GM15510 (cell line): Measurements from ENCODE around the gene FOXA3.

Source experiments
- POLR2A ChIP-seq: IDR thresholded peaks from 3 replicates; pipeline ENCODE4 v1.6.1; 2011; ENCODE audit warnings: borderline replicate concordance; ENCODE audit not compliant: insufficient read length; ENCODE audit errors: extremely low read depth

Gene FOXA3

GRCh38 chr19:45879055-45879454 is 14.9 kb downstream of the FOXA3 start:
- TF ChIP-seq POLR2A = no peak

GRCh38 chr19:45879971-45880370 is 15.8 kb downstream of the FOXA3 start:
- no peak for TF ChIP-seq POLR2A

DNA sequence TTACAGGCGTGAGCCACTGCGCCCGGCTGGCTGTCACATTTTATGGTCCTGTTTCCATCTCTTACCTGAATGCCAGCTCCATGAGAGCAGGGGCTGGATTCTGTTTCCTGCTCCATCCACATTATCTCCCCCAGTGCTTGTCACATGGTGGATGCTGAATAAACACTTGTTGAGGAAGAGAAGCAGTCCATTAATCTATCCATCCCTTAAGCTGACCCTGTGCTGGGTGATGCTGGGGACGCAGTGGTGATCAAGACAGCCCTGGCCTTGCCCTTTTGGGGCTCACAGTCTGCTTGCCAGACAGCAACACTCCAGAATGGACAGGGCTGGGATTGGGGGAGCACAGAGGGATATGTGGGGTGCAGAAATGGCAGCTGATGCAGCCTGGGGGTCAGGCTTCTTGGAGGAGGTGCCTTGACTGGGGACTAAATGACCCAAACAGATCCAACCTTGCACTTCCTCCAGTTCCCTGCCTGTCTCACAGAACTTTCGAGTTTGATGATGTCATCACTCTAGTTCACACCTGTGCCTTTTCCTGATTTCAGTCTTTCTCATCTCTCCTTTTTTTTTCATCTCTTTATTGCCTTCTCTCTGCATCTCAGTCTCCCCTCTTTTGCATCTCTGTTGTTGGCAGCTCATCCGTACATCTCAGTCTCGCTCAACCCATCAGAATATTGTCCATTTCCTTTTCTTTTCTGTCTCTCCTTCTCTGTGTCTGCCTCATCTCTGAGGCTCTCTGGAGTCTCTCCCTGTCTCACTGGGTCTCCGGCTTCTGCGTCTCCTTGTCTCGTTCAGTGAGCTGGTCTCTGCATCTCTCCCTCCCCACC is 17.2 kb downstream of the FOXA3 start:
- no peak for TF ChIP-seq POLR2A

GRCh38 chr19:45881909-45882528 is 17.9 kb downstream of the FOXA3 start:
- no peak for TF ChIP-seq POLR2A

DNA sequence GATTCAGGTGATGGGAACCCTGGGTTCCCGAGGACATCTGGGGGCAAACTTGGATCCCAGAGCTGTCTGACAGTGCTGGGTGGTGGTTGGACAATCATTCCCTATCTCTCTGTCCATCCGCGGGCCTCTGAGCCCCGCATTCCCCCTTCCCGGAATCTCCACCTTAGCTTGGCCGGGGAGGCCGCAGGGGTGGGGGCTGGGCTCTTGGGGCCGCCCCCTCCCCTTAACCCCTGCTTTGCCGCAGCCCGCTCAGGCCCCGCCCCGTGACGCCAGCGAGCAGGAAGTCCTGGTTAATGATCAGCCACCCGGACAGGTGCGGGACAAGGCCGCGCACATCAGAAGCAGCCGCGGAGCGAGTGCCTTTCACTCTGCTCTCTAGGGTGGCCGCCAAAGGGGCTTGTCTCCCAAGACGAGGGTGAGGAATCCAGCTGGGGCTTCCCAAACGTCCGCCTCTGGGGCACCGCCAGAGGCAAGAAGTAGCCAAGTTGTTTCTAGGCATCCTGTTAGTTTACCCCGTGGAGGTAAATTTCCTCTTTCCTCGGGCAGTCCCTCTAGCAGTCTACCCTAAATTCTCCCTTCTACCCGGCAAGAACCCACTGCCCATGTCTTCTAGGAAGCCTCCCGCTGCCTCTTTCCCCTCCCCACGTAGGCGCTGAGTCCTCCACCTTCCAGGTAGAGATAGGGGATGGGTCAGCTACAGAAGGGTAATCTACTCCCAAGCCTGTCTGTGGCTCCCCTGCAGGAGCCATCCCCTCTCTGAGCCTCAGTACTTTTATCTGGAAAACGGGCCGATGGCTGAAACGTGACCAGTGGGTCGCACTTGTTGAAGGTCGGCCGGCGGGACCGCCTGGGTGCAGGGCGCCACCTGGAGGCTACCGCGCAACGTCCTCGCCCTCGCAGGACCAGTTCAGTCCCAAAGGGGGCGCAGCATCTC is 18.8 kb downstream of the FOXA3 start:
- peak; percentile 60 for TF ChIP-seq POLR2A

DNA sequence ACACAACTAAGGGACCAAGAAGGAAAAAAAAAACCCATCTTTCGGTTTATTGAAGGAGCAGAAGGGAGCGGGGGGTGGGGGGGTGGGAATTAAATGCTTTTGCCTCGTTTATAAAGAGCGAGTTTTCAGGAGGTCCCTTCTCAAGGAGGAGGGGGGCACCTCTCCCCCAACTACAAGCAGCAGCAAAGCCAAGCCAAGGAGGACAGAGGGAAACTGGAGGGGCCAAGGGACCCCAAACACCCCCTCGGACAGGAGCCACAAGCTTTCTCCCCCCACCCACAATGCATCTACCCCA is 19.4 kb downstream of the FOXA3 start:
- no peak for TF ChIP-seq POLR2A

- no peak for TF ChIP-seq POLR2A
Observed at GRCh38 chr19:45883881-45884681, 20.0 kb downstream of the FOXA3 start.

DNA sequence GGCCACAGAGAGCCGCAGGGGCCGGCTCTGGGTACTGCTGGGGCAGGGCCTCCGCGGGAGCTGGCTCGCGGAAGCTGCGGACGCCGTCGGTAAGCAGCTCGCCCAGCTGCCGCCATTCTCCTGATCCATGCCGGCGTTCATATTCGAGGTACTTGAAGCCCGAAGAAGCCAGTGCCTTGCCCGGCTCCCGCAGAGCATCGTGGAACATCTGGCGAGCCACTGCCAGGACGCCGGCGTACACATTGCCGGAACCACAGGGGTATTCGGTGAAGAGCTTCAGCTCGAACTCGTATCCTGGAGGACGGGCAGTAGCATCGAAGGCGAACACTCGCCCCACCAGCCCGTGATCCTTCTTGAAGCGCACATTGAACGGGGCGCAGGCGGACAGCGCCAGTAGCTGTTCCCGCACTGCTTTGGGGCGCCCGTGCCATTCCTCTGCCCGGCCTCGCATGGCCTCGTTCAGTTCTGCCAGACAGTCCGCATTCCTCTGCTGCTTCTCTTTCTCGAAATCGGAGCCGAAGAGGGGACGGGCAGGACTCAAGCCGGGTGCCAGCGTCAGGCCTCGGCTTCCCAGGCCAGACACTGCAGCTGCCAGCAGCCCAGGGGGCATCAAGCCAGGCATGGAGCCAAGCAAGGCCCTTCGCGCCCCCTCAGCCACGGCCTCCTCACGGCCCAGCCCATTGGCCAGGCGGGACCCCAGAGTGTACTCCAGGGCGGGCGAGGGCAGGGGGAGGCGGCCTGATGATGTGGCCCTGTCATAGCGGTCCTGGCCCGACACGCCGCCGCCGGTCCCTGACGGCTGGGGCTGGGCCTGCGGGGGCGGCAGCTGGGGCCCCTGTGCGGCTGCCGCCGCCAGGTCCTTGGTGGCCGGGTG is 20.8 kb downstream of the FOXA3 start:
- no peak for TF ChIP-seq POLR2A

GRCh38 chr19:45885556-45886426 is 21.7 kb downstream of the FOXA3 start, which contains the start of gene IRF2BP1:
Gene IRF2BP1, minus strand, starts transcription at chr19:45886141. Its CDS starts 367 bp downstream, at chr19:45885774.
- TF ChIP-seq POLR2A = peak; percentile 74

GRCh38 chr19:45886427-45887199 is 22.5 kb downstream of the FOXA3 start:
- peak; percentile 61 for TF ChIP-seq POLR2A

DNA sequence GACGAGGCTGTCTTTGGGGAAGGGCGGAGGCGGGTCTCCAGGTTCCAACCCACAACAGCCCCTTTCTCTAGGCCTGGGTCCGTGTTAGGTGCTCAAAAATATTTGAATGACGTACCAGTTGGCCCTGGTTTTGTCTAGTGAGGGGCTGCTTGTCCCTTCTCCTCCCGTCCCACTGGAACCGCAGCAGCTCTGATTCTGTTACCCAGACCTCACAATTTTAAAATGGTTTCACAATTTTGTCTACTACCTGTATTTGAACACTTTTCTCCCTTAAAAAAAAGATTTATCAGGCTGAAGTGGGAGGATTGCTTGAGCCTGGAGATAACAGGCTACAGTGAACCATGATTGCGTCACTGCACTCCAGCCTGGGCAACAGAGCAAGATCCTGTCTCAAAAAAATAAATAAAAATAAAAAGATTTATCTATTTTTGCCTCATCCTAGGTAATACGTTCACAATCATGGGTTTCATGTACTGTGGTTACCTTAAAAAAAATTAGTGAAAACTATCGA is 23.1 kb downstream of the FOXA3 start:
- no peak for TF ChIP-seq POLR2A
